Hematopoietic multipotent progenitor cell treated with erythropoietin and hydrocortisone succinate and interleukin-3 and kit ligand, for 8 days (in vitro differentiated cells): ENCODE data around the gene ETV6.
A peak's percentile ranks its signal among the peaks of the same experiment; 100 is the strongest.

ENCODE experiments used
- DNase-seq: peaks from one replicate; pipeline ENCODE4 v3.0.0-alpha.2; 2015

The ETV6 gene

GRCh38 chr12:11648514-11649412 lies 711 bp upstream of the ETV6 start:
- peak; percentile 84 for DNase-seq

GRCh38 chr12:11650286-11651281 lies 1.1 kb downstream of the ETV6 start:
- peak; percentile 67 for DNase-seq

GRCh38 chr12:11651381-11651780 lies 1.9 kb downstream of the ETV6 start:
- DNase-seq, result no peak

GRCh38 chr12:11651785-11652184 lies 2.3 kb downstream of the ETV6 start:
- DNase-seq, result peak; percentile 43

GRCh38 chr12:11652351-11653040 lies 3.0 kb downstream of the ETV6 start:
- peak; percentile 49 for DNase-seq

GRCh38 chr12:11653215-11653753 lies 3.8 kb downstream of the ETV6 start:
- peak; percentile 63 for DNase-seq

- DNase-seq, result no peak
Observed at GRCh38 chr12:11654338-11654737, 4.9 kb downstream of the ETV6 start.

GRCh38 chr12:11654802-11655201 lies 5.3 kb downstream of the ETV6 start:
- DNase-seq, result no peak

- no peak for DNase-seq
Observed at GRCh38 chr12:11655842-11656241, 6.4 kb downstream of the ETV6 start.

GRCh38 chr12:11656550-11656949 lies 7.1 kb downstream of the ETV6 start:
- DNase-seq, result no peak

GRCh38 chr12:11657511-11657910 lies 8.0 kb downstream of the ETV6 start:
- DNase-seq, result no peak

- no peak for DNase-seq
Observed at GRCh38 chr12:11658791-11659190, 9.3 kb downstream of the ETV6 start.

- DNase-seq, result no peak
Observed at GRCh38 chr12:11660624-11661023, 11.2 kb downstream of the ETV6 start.

- no peak for DNase-seq
Observed at GRCh38 chr12:11661491-11662089, 12.1 kb downstream of the ETV6 start.

GRCh38 chr12:11662369-11662768 lies 12.9 kb downstream of the ETV6 start:
- DNase-seq, result no peak

GRCh38 chr12:11663130-11663529 lies 13.7 kb downstream of the ETV6 start:
- DNase-seq, result no peak

- DNase-seq, result no peak
Observed at GRCh38 chr12:11664101-11664500, 14.6 kb downstream of the ETV6 start.

- DNase-seq, result no peak
Observed at GRCh38 chr12:11666131-11667050, 16.9 kb downstream of the ETV6 start.

GRCh38 chr12:11667171-11667570 lies 17.7 kb downstream of the ETV6 start:
- no peak for DNase-seq

GRCh38 chr12:11668611-11669010 lies 19.1 kb downstream of the ETV6 start:
- no peak for DNase-seq

- no peak for DNase-seq
Observed at GRCh38 chr12:11669348-11669747, 19.9 kb downstream of the ETV6 start.
